HG02678 (cell line): ENCODE results near the gene SGTA.
"Not testable (repeated sequence)": the region's sequence is repeated elsewhere in the genome, so short reads cannot be mapped to it uniquely, and the experiment has no call there.

ENCODE experiments used
- ATAC-seq: cut with Tn5 transposase; IDR thresholded peaks from one replicate; pipeline ENCODE4 v1.9.1; 2021; ENCODE audit warnings: mild to moderate bottlenecking, moderate library complexity; ENCODE audit not compliant: unreplicated experiment

Gene SGTA

GRCh38 chr19:2795827-2796658 lies 13.0 kb upstream of the SGTA start:
- no peak for ATAC-seq

- no peak for ATAC-seq
These were observed 10.5 kb upstream of the SGTA start for GRCh38 chr19:2793577-2793976.

GRCh38 chr19:2793126-2793525 lies 10.1 kb upstream of the SGTA start:
- no peak for ATAC-seq

- ATAC-seq: not testable (repeated sequence)
These were observed 9.6 kb upstream of the SGTA start for GRCh38 chr19:2792666-2793065.

GRCh38 chr19:2791876-2792275 lies 8.8 kb upstream of the SGTA start:
- ATAC-seq: no peak

- no peak for ATAC-seq
These were observed 8.4 kb upstream of the SGTA start for GRCh38 chr19:2791440-2791839.

- ATAC-seq: no peak
These were observed 7.6 kb upstream of the SGTA start for GRCh38 chr19:2790557-2791271.

- no peak for ATAC-seq
These were observed 7.1 kb upstream of the SGTA start for GRCh38 chr19:2790194-2790556.

- no peak for ATAC-seq
These were observed 5.2 kb upstream of the SGTA start for GRCh38 chr19:2788237-2788636.

- no peak for ATAC-seq
These were observed 4.0 kb upstream of the SGTA start for GRCh38 chr19:2787115-2787514.

GRCh38 chr19:2785244-2785997 lies 2.3 kb upstream of the SGTA start, which contains the start of gene THOP1:
Gene THOP1 (plus strand): TSS chr19:2785503. CDS start chr19:2785663, 160 bp downstream.
- ATAC-seq: peak; percentile 61

- ATAC-seq: no peak
These were observed 690 bp upstream of the SGTA start for GRCh38 chr19:2783781-2784145.

- no peak for ATAC-seq
These were observed 641 bp downstream of the SGTA start for GRCh38 chr19:2782329-2782935.

- no peak for ATAC-seq
These were observed 2.8 kb downstream of the SGTA start for GRCh38 chr19:2780284-2780683.

GRCh38 chr19:2779121-2779740 lies 3.8 kb downstream of the SGTA start:
- ATAC-seq: no peak

- ATAC-seq: no peak
These were observed 5.0 kb downstream of the SGTA start for GRCh38 chr19:2777952-2778683.

GRCh38 chr19:2775556-2776430 lies 7.3 kb downstream of the SGTA start:
- ATAC-seq: no peak

- no peak for ATAC-seq
These were observed 8.0 kb downstream of the SGTA start for GRCh38 chr19:2774953-2775555.
